DOHH2 (cell line): ENCODE measurements around the gene SFTA2.
"Not testable (repeated sequence)": the region's sequence is repeated elsewhere in the genome, so short reads cannot be mapped to it uniquely, and the experiment has no call there.

ENCODE experiments used
- H3F3A ChIP-seq: fragments of 200-600 bp; sonication (generic), shearing (Covaris generic); 2 replicates; pipeline ENCODE4 v1.6.0; 2016; ENCODE audit warnings: antibody characterized with exemption, mild to moderate bottlenecking; ENCODE audit not compliant: control insufficient read depth, insufficient read depth
- H3K27ac ChIP-seq: fragments of 200-600 bp; sonication (generic); 2 replicates; pipeline ENCODE4 v1.5.1; 2014; ENCODE audit warnings: low read depth, mild to moderate bottlenecking, low read length, moderate library complexity
- H3K27me3 ChIP-seq: fragments of 200-600 bp; sonication (generic); 2 replicates; pipeline ENCODE4 v1.6.1; 2014; ENCODE audit warnings: mild to moderate bottlenecking, low read length, mixed read lengths; ENCODE audit not compliant: control insufficient read depth
- H3K36me3 ChIP-seq: fragments of 200-600 bp; sonication (generic); 2 replicates; pipeline ENCODE4 v1.6.1; 2014; ENCODE audit warnings: mild to moderate bottlenecking, low read length, moderate library complexity, mixed read lengths; ENCODE audit not compliant: control insufficient read depth
- H3K4me1 ChIP-seq: fragments of 200-600 bp; sonication (generic); 2 replicates; pipeline ENCODE4 v1.6.1; 2014; ENCODE audit warnings: mild to moderate bottlenecking, low read length, mixed read lengths; ENCODE audit not compliant: control insufficient read depth
- H3K4me2 ChIP-seq: fragments of 200-600 bp; sonication (generic); 2 replicates; pipeline ENCODE4 v1.6.0; 2014; ENCODE audit warnings: mild to moderate bottlenecking, low read length, moderate library complexity
- H3K4me3 ChIP-seq: fragments of 200-600 bp; sonication (generic); 2 replicates; pipeline ENCODE4 v1.5.1; 2014; ENCODE audit warnings: mild to moderate bottlenecking, low read length, mixed read lengths
- H3K79me2 ChIP-seq: fragments of 200-600 bp; sonication (generic); 2 replicates; pipeline ENCODE4 v1.6.1; 2014; ENCODE audit warnings: mild to moderate bottlenecking, low read length, mixed read lengths; ENCODE audit not compliant: control insufficient read depth
- H3K9me2 ChIP-seq: fragments of 200-600 bp; sonication (generic); replicated peaks from 2 replicates; pipeline ENCODE4 v1.6.1; 2014; ENCODE audit warnings: mild to moderate bottlenecking, low read length, mixed read lengths; ENCODE audit not compliant: control insufficient read depth
- H3K9me3 ChIP-seq: fragments of 200-600 bp; sonication (generic); 2 replicates; pipeline ENCODE4 v1.6.1; 2014; ENCODE audit warnings: antibody characterized with exemption, low read length, mixed read lengths; ENCODE audit not compliant: control insufficient read depth, insufficient read depth
- H4K20me1 ChIP-seq: fragments of 200-600 bp; sonication (generic); 2 replicates; pipeline ENCODE4 v1.6.0; 2014; ENCODE audit warnings: low read depth, mild to moderate bottlenecking, antibody characterized with exemption, low read length, moderate library complexity; ENCODE audit not compliant: control insufficient read depth, insufficient read depth
- EZH2phosphoT487 ChIP-seq: fragments of 200-600 bp; sonication (generic); IDR thresholded peaks from 2 replicates; pipeline ENCODE4 v1.6.1; 2017; ENCODE audit warnings: borderline replicate concordance, mild to moderate bottlenecking, antibody characterized with exemption, low read length, moderate library complexity, mixed read lengths
- TF ChIP-seq, protein P1 (sequence below): fragments of 200-600 bp; sonication (generic); IDR thresholded peaks from one replicate; pipeline ENCODE4 v1.5.1; 2014; ENCODE audit warnings: antibody characterized with exemption, mild to moderate bottlenecking, low read depth, low read length; ENCODE audit not compliant: poor library complexity, severe bottlenecking

The SFTA2 gene

GRCh38 chr6:30902709-30903108, 29.3 kb downstream of the SFTA2 start:
- no peak overlapping the region for H3K4me3 ChIP-seq
- no peaks in the 10 kb centered on the region for H3K9me2 ChIP-seq
- H3K27ac ChIP-seq, result no peak overlapping the region
- peaks cover 17% of the 10 kb centered on the region for H3K4me1 ChIP-seq
- H4K20me1 ChIP-seq, result no peaks in the 10 kb centered on the region
- no peaks in the 10 kb centered on the region for H3K79me2 ChIP-seq
- H3K9me3 ChIP-seq, result no peaks in the 10 kb centered on the region
- H3F3A ChIP-seq, result peaks cover 5% of the 10 kb centered on the region; the same call in 1 of the 2 replicates
- TF ChIP-seq EZH2phosphoT487, result no peak
- TF ChIP-seq, protein P1, sequence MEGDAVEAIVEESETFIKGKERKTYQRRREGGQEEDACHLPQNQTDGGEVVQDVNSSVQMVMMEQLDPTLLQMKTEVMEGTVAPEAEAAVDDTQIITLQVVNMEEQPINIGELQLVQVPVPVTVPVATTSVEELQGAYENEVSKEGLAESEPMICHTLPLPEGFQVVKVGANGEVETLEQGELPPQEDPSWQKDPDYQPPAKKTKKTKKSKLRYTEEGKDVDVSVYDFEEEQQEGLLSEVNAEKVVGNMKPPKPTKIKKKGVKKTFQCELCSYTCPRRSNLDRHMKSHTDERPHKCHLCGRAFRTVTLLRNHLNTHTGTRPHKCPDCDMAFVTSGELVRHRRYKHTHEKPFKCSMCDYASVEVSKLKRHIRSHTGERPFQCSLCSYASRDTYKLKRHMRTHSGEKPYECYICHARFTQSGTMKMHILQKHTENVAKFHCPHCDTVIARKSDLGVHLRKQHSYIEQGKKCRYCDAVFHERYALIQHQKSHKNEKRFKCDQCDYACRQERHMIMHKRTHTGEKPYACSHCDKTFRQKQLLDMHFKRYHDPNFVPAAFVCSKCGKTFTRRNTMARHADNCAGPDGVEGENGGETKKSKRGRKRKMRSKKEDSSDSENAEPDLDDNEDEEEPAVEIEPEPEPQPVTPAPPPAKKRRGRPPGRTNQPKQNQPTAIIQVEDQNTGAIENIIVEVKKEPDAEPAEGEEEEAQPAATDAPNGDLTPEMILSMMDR, result no peak
- no peak overlapping the region for H3K4me2 ChIP-seq
- no peaks in the 10 kb centered on the region for H3K27me3 ChIP-seq
- H3K36me3 ChIP-seq, result peaks cover 9% of the 10 kb centered on the region; the same call in 1 of the 2 replicates

- H3K36me3 ChIP-seq, H3F3A ChIP-seq, H3K4me2 ChIP-seq, H3K9me3 ChIP-seq, H3K79me2 ChIP-seq, H4K20me1 ChIP-seq, H3K4me3 ChIP-seq, H3K27ac ChIP-seq, H3K27me3 ChIP-seq, H3K9me2 ChIP-seq: not testable (repeated sequence)
- H3K4me1 ChIP-seq, result peaks cover 12% of the 10 kb centered on the region
These were observed 29.8 kb downstream of the SFTA2 start for GRCh38 chr6:30902196-30902595.

- no peak overlapping the region for H3K4me3 ChIP-seq
- no peak for TF ChIP-seq EZH2phosphoT487
- TF ChIP-seq, protein P1, result no peak
These were observed 30.5 kb downstream of the SFTA2 start for GRCh38 chr6:30901436-30901835.

DNA sequence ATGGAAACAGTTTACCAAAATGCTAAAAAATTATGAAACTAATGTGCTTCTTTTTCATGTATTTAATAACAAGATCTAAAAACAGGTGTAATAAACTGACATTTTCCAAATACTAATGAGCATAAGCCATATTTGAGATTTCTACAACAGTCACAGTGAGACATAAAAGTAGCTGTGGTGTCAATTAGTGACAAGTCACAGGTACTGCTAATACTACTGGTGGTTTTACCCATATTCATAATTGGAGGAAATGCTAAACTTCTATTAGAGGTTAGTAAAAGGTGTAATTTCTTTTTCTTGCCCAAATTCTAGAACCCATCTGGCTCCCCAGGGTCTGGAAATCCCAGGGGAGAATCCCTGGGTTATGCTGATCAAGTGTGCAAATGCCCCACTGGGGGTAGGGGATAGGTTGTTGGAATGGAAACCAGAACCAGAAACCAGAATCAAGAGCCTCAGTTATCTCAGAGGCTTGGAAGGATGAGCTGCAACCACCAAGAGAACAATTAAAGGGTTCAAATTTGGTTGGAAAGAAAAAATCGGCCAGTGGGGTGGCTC, 31.0 kb downstream of the SFTA2 start:
- H3K4me1 ChIP-seq, result peaks cover 10% of the 10 kb centered on the region
- no peak overlapping the region for H3K4me3 ChIP-seq
- H3K36me3 ChIP-seq, result peaks cover 9% of the 10 kb centered on the region; the same call in 1 of the 2 replicates
- H3K9me3 ChIP-seq, result no peaks in the 10 kb centered on the region
- H3F3A ChIP-seq, result no peaks in the 10 kb centered on the region
- no peak overlapping the region for H3K4me2 ChIP-seq
- H3K9me2 ChIP-seq, result no peaks in the 10 kb centered on the region
- H3K27me3 ChIP-seq, result no peaks in the 10 kb centered on the region
- H3K79me2 ChIP-seq, result no peaks in the 10 kb centered on the region
- TF ChIP-seq, protein P1, result no peak
- TF ChIP-seq EZH2phosphoT487, result no peak
- H4K20me1 ChIP-seq, result no peaks in the 10 kb centered on the region
- H3K27ac ChIP-seq, result no peak overlapping the region

More at GRCh38 chr6:30901436-30901835, 30.5 kb downstream of the SFTA2 start:
- Histone ChIP-seq H3K27me3 (no peaks in the 10 kb centered on the region), H3K36me3 (peaks cover 9% of the 10 kb centered on the region; the same call in 1 of the 2 replicates), H3K27ac (no peak overlapping the region), H3K79me2 (no peaks in the 10 kb centered on the region), H3K9me3 (no peaks in the 10 kb centered on the region), H3K4me1 (peaks cover 10% of the 10 kb centered on the region), H3F3A (peaks cover 3% of the 10 kb centered on the region; the same call in 1 of the 2 replicates), H4K20me1 (no peaks in the 10 kb centered on the region), H3K9me2 (no peaks in the 10 kb centered on the region), H3K4me2 (no peak overlapping the region)
